Astrocyte of the cerebellum (primary cell): Measurements from ENCODE around the gene OR10H5.
"Not testable (repeated sequence)": the region's sequence is repeated elsewhere in the genome, so short reads cannot be mapped to it uniquely, and the experiment has no call there.

Experiments
- DNase-seq: peaks from one replicate; pipeline ENCODE4 v3.0.0-alpha.2; 2011; ENCODE audit warnings: low read depth
- H3K4me3 ChIP-seq: 2 replicates; pipeline ENCODE4 v1.5.1; 2011; ENCODE audit warnings: mild to moderate bottlenecking, low read depth, low read length, moderate library complexity
- CTCF ChIP-seq: IDR thresholded peaks from 2 replicates; pipeline ENCODE4 v1.5.1; 2012; ENCODE audit warnings: low read length, low read depth, moderate library complexity, mild to moderate bottlenecking; ENCODE audit errors: missing control alignments
- in situ Hi-C: cut with HindIII; loops from 2 replicates; pipeline ENCODE4 v1.10.0; 2017; ENCODE audit warnings: low sequenced_read_pairs

The OR10H5 gene

GRCh38 chr19:15769586-15769985 is 17.9 kb upstream of the OR10H5 start:
- no peak for TF ChIP-seq CTCF
- no peak overlapping the region for H3K4me3 ChIP-seq
- in situ Hi-C loops: no loop called here
- DNase-seq: no peak

- in situ Hi-C loops, DNase-seq, H3K4me3 ChIP-seq: not testable (repeated sequence)
Measured at GRCh38 chr19:15774159-15774558, 13.3 kb upstream of the OR10H5 start.

GRCh38 chr19:15775249-15775648 is 12.2 kb upstream of the OR10H5 start:
- DNase-seq: no peak
- in situ Hi-C loops: no loop called here
- H3K4me3 ChIP-seq: no peak overlapping the region
- TF ChIP-seq CTCF: no peak

GRCh38 chr19:15776264-15776663 is 11.2 kb upstream of the OR10H5 start:
- no peak for DNase-seq
- TF ChIP-seq CTCF: no peak
- in situ Hi-C loops: no loop called here

GRCh38 chr19:15776991-15777970 is 10.2 kb upstream of the OR10H5 start:
- no peak overlapping the region for H3K4me3 ChIP-seq
- TF ChIP-seq CTCF: no peak
- in situ Hi-C loops: no loop called here
- no peak for DNase-seq

More at GRCh38 chr19:15776264-15776663, 11.2 kb upstream of the OR10H5 start:
- no peak overlapping the region for H3K4me3 ChIP-seq

- no peak for DNase-seq
- H3K4me3 ChIP-seq: no peak overlapping the region
- no peak for TF ChIP-seq CTCF
- in situ Hi-C loops: no loop called here
Measured at GRCh38 chr19:15779756-15780476, 7.5 kb upstream of the OR10H5 start.
